ENCODE data around the gene PURB. TPM values are rescaled to one million over a fixed set of nuclear protein-coding genes. Genes with fewer than 3 reads are reported as not detected.

Gene PURB
- total and polyA plus RNA-seq, 10 of the 15 experiments (the other 5 are each of a cell fraction or from before 2014, with no cell fraction given): 0.77 to 18.6 (median 8.9) TPM

GRCh38 chr7:44876393-44876792, 8.9 kb downstream of the PURB start:
- RAD21 ChIA-PET (ENCODE audit: unreplicated experiment): interaction anchor here (1.1 kb wide), 1 partner anchor 37 kb away, joined by 3 read pairs; no protein-coding TSS in a partner anchor

GRCh38 chr7:44875241-44875640, 10.1 kb downstream of the PURB start:
- BruUV-seq (replicated peaks): no TSS peak
- Histone ChIP-seq H3K27ac (ENCODE audit: control insufficient read depth, insufficient read depth) (no peak overlapping the region), H3K9ac (ENCODE audit: control insufficient read depth, insufficient read depth, low read length) (no peak overlapping the region), H3K36me3 (ENCODE audit: control insufficient read depth in 2 of 2, insufficient read depth in 2 of 2, low read length in 1 of 2) (no peaks in the 10 kb centered on the region), H4K20me1 (ENCODE audit: control insufficient read depth, insufficient read depth) (no peaks in the 10 kb centered on the region), H3K79me2 (ENCODE audit: control insufficient read depth, insufficient read depth, low read length) (peaks cover 10% of the 10 kb centered on the region), H3K27me3 (replicated peaks in 1 of 2; ENCODE audit: control insufficient read depth in 2 of 2, insufficient read depth in 2 of 2, low read length in 1 of 2) (no peaks in the 10 kb centered on the region), H2AFZ (ENCODE audit: control insufficient read depth, low read depth, low read length) (no peak overlapping the region), H3K4me3 (no peak overlapping the region), H3K4me2 (ENCODE audit: control insufficient read depth, insufficient read depth) (no peak overlapping the region), H3K9me3 (replicated peaks; ENCODE audit: control insufficient read depth, insufficient read depth, low read length) (no peaks in the 10 kb centered on the region; the same call in 2 of the 3 replicates), H3K4me1 (ENCODE audit: control insufficient read depth, insufficient read depth, low read length) (no peaks in the 10 kb centered on the region)
- 93% methylated on average over 11 of the region's 11 CpGs for WGBS (ENCODE audit: insufficient coverage, insufficient replicate concordance, low lambda C conversion rate, missing lambda C conversion rate)
- ChIA-PET SMC1A (ENCODE audit: uncharacterized antibody, unreplicated experiment) (no interaction called here), RAD21 (ENCODE audit: unreplicated experiment) (interaction anchor here (0.8 kb wide), 1 partner anchor 16 kb away, joined by 3 read pairs; no protein-coding TSS in a partner anchor), CTCF (interaction anchor here (1.1 to 4.2 kb wide), 2 partner anchors 18 to 260 kb away, joined by 4 to 14 read pairs; no protein-coding TSS in a partner anchor), POLR2A (interaction anchor here (0.6 to 0.9 kb wide), 2 partner anchors 13 to 122 kb away, joined by 3 read pairs; no protein-coding TSS in a partner anchor)
- DNase-seq (ENCODE audit: low read depth, low spot score) (no peak), ATAC-seq (no peak), FAIRE-seq (no peak)
- intact Hi-C loops (cut with micrococcal nuclease; ENCODE audit: unreplicated experiment): no loop called here
- no peak for TF ChIP-seq KAT2A (conservative IDR thresholded peaks at IDR 0.05; ENCODE audit: control insufficient read depth, low read depth, low read length)
- no peak for TF ChIP-seq MLLT1 (IDR thresholded peaks at IDR 0.05)
- in situ Hi-C loops (cut with MboI): no loop called here

More at GRCh38 chr7:44876393-44876792, 8.9 kb downstream of the PURB start:
- Histone ChIP-seq H2AFZ (ENCODE audit: control insufficient read depth, low read depth, low read length) (no peak overlapping the region), H3K4me1 (ENCODE audit: control insufficient read depth, insufficient read depth, low read length) (no peaks in the 10 kb centered on the region), H3K27ac (ENCODE audit: control insufficient read depth, insufficient read depth) (no peak overlapping the region), H3K9ac (ENCODE audit: control insufficient read depth, insufficient read depth, low read length) (no peak overlapping the region), H3K79me2 (ENCODE audit: control insufficient read depth, insufficient read depth, low read length) (peaks cover 21% of the 10 kb centered on the region), H3K4me2 (ENCODE audit: control insufficient read depth, insufficient read depth) (no peak overlapping the region), H3K9me3 (replicated peaks; ENCODE audit: control insufficient read depth, insufficient read depth, low read length) (no peaks in the 10 kb centered on the region; the same call in 2 of the 3 replicates), H4K20me1 (ENCODE audit: control insufficient read depth, insufficient read depth) (no peaks in the 10 kb centered on the region), H3K4me3 (no peak overlapping the region), H3K27me3 (replicated peaks in 1 of 2; ENCODE audit: control insufficient read depth in 2 of 2, insufficient read depth in 2 of 2, low read length in 1 of 2) (no peaks in the 10 kb centered on the region), H3K36me3 (ENCODE audit: control insufficient read depth in 2 of 2, insufficient read depth in 2 of 2, low read length in 1 of 2) (no peaks in the 10 kb centered on the region)
- intact Hi-C loops (cut with micrococcal nuclease; ENCODE audit: unreplicated experiment): no loop called here
- SMC1A ChIA-PET (ENCODE audit: uncharacterized antibody, unreplicated experiment): interaction anchor here (1.0 to 1.4 kb wide), 4 partner anchors 14 to 259 kb away, joined by 3 to 5 read pairs (median 3); no protein-coding TSS in a partner anchor
- CTCF ChIA-PET: interaction anchor here (0.6 to 4.2 kb wide), 5 partner anchors 9 to 259 kb away, joined by 3 to 14 read pairs (median 3); no protein-coding TSS in a partner anchor
- no peak for FAIRE-seq
- ATAC-seq: peak; percentile 49
- BruUV-seq (replicated peaks): no TSS peak
- 49% methylated on average over 4 of the region's 4 CpGs for WGBS (ENCODE audit: insufficient coverage, insufficient replicate concordance, low lambda C conversion rate, missing lambda C conversion rate)
- DNase-seq (ENCODE audit: low read depth, low spot score): no peak
- TF ChIP-seq ELK1 (IDR thresholded peaks at IDR 0.05; ENCODE audit: low read depth, low read length) (no peak), SPI1 (IDR thresholded peaks at IDR 0.05; ENCODE audit: borderline replicate concordance, insufficient read depth, low read depth, low read length) (peak; percentile 56; the same call in 1 of the 2 replicates)
- in situ Hi-C loops (cut with MboI): no loop called here
- POLR2A ChIA-PET: interaction anchor here (0.5 to 1.0 kb wide), 4 partner anchors 9 to 10 kb away, joined by 3 to 4 read pairs (median 3); partner anchors contain the start of gene PURB
